H1 (cell line): Measurements from ENCODE around the gene GPC4. TPM values are rescaled to one million over a fixed set of nuclear protein-coding genes. Genes with fewer than 3 reads are reported as not detected.

Experiments
- CTCF ChIA-PET: fragments of 300-600 bp; sonication (Branson Sonifier 250); formaldehyde crosslinking; loops from one replicate; lab custom pipeline; 2021; ENCODE audit not compliant: partially characterized antibody; lab: Charles Lee
- POLR2A ChIA-PET: fragments of 300-600 bp; sonication (Branson Sonifier 250); formaldehyde crosslinking; loops from one replicate; lab custom pipeline; 2021; ENCODE audit warnings: inconsistent platforms; ENCODE audit not compliant: partially characterized antibody; lab: Charles Lee
- DNase-seq, 2 experiments: peaks; one replicate each; pipeline versions ENCODE4 v3.0.0 to v3.0.0-alpha.2; 2010 to 2022; ENCODE audit warnings: low spot score in 2 of 2, low read depth in 1 of 2, mixed read lengths in 1 of 2
- FAIRE-seq: peaks from 2 replicates; lab custom pipeline; 2011; peaks lifted over from hg19 to GRCh38; lab: Jason Lieb, UNC
- H2AFZ ChIP-seq: 2 replicates; pipeline ENCODE4 v1.8.1; 2012; ENCODE audit warnings: low read length, inconsistent platforms
- H2AK5ac ChIP-seq: 2 replicates; pipeline ENCODE4 v1.6.1; 2013; ENCODE audit warnings: low read depth, low read length
- H2BK120ac ChIP-seq: replicated peaks from 2 replicates; pipeline ENCODE3; 2013; ENCODE audit warnings: low read depth, low read length, inconsistent platforms
- H2BK12ac ChIP-seq: 2 replicates; pipeline ENCODE4 v1.6.1; 2013; ENCODE audit warnings: low read depth, low read length
- H2BK15ac ChIP-seq: 2 replicates; pipeline ENCODE4 v1.6.1; 2013; ENCODE audit warnings: low read length
- H2BK20ac ChIP-seq: 2 replicates; pipeline ENCODE4 v1.6.1; 2013; ENCODE audit warnings: low read length
- H2BK5ac ChIP-seq: 2 replicates; pipeline ENCODE4 v1.6.1; 2013; ENCODE audit warnings: low read depth, low read length
- H3K14ac ChIP-seq: 2 replicates; pipeline ENCODE4 v1.6.1; 2013; ENCODE audit warnings: inconsistent platforms; ENCODE audit not compliant: insufficient read length
- H3K18ac ChIP-seq: 2 replicates; pipeline ENCODE4 v1.6.1; 2013; ENCODE audit warnings: low read length; ENCODE audit errors: extremely low read depth
- H3K23ac ChIP-seq: 2 replicates; pipeline ENCODE4 v1.6.1; 2013; ENCODE audit warnings: inconsistent platforms; ENCODE audit not compliant: insufficient read length
- H3K23me2 ChIP-seq: 2 replicates; pipeline ENCODE4 v1.6.1; 2013; ENCODE audit warnings: low read depth, low read length
- H3K27ac ChIP-seq: 2 replicates; pipeline ENCODE4 v1.6.1; 2011; ENCODE audit warnings: low read depth, low read length, inconsistent platforms
- H3K27me3 ChIP-seq, 4 experiments: replicated peaks in 1 of 4; 1 replicate in 1 of 4; 2 replicates in 3 of 4; pipeline versions ENCODE4 v1.6.1 to v1.8.1; 2011 to 2013; ENCODE audit warnings: low read length in 3 of 4, mild to moderate bottlenecking in 3 of 4, inconsistent platforms in 2 of 4, mixed read lengths in 2 of 4, moderate library complexity in 1 of 4; ENCODE audit not compliant: control insufficient read depth in 3 of 4, insufficient read depth in 3 of 4; ENCODE audit errors: extremely low read depth in 1 of 4
- H3K36me3 ChIP-seq, 4 experiments: 2 replicates each; pipeline versions ENCODE4 v1.6.1 to v1.8.1; 2011 to 2013; ENCODE audit warnings: mild to moderate bottlenecking in 4 of 4, low read length in 3 of 4, moderate library complexity in 2 of 4, control low read depth in 1 of 4, inconsistent platforms in 1 of 4; ENCODE audit not compliant: insufficient read depth in 4 of 4, control insufficient read depth in 2 of 4
- H3K4ac ChIP-seq: replicated peaks from 2 replicates; pipeline ENCODE3; 2013; ENCODE audit warnings: low read length, low read depth, mixed read lengths, inconsistent platforms; ENCODE audit not compliant: insufficient read length
- H3K4me1 ChIP-seq, 4 experiments: replicated peaks in 1 of 4; 1 replicate in 1 of 4; 2 replicates in 3 of 4; pipeline versions ENCODE4 v1.6.1 to v1.8.1; 2011 to 2013; ENCODE audit warnings: low read length in 3 of 4, inconsistent platforms in 2 of 4, mixed read lengths in 1 of 4; ENCODE audit not compliant: insufficient read depth in 4 of 4, control insufficient read depth in 3 of 4
- H3K4me2 ChIP-seq, 2 experiments: 2 replicates each; pipeline versions ENCODE4 v1.6.1 to v1.8.1; 2011 to 2013; ENCODE audit warnings: low read depth in 2 of 2, low read length in 2 of 2, control low read depth in 1 of 2, inconsistent platforms in 1 of 2, mild to moderate bottlenecking in 1 of 2; ENCODE audit not compliant: insufficient read depth in 1 of 2
- H3K4me3 ChIP-seq, 4 experiments: fragments of 200-600, 300-600 bp in 1 of 4; sonication (generic), shearing (Covaris generic), sonication (Bioruptor Twin) in 1 of 4; 2 replicates each; pipeline versions ENCODE4 v1.5.1 to v1.8.1; 2011 to 2016; ENCODE audit warnings: low read length in 4 of 4, low read depth in 3 of 4, control low read depth in 2 of 4, inconsistent platforms in 2 of 4, mild to moderate bottlenecking in 2 of 4, mixed read lengths in 1 of 4, moderate library complexity in 1 of 4; ENCODE audit not compliant: insufficient read depth in 2 of 4; ENCODE audit errors: extremely low read depth in 1 of 4
- H3K56ac ChIP-seq: replicated peaks from 2 replicates; pipeline ENCODE3; 2013; ENCODE audit warnings: low read depth, mild to moderate bottlenecking, mixed read lengths, low read length, inconsistent platforms; ENCODE audit not compliant: insufficient read length
- H3K79me1 ChIP-seq: 2 replicates; pipeline ENCODE4 v1.6.1; 2013; ENCODE audit warnings: low read depth, low read length, control low read depth
- H3K79me2 ChIP-seq, 2 experiments: 2 replicates each; pipeline versions ENCODE4 v1.6.1 to v1.8.1; 2012 to 2013; ENCODE audit warnings: low read length in 2 of 2, mild to moderate bottlenecking in 2 of 2, inconsistent platforms in 1 of 2; ENCODE audit not compliant: insufficient read depth in 2 of 2, control insufficient read depth in 1 of 2
- H3K9ac ChIP-seq, 4 experiments: replicated peaks in 1 of 4; 1 replicate in 1 of 4; 2 replicates in 3 of 4; pipeline versions ENCODE4 v1.6.1 to v1.8.1; 2011 to 2013; ENCODE audit warnings: low read depth in 3 of 4, low read length in 3 of 4, control low read depth in 2 of 4, mild to moderate bottlenecking in 2 of 4, moderate library complexity in 2 of 4, inconsistent platforms in 1 of 4; ENCODE audit errors: extremely low read depth in 1 of 4
- H3K9me3 ChIP-seq, 2 experiments: 2 replicates each; pipeline versions ENCODE4 v1.6.1 to v1.8.1; 2012 to 2013; ENCODE audit warnings: mild to moderate bottlenecking in 2 of 2, moderate library complexity in 2 of 2, control low read depth in 1 of 2, inconsistent platforms in 1 of 2, low read depth in 1 of 2, low read length in 1 of 2, mixed read lengths in 1 of 2; ENCODE audit not compliant: insufficient read depth in 2 of 2
- H4K20me1 ChIP-seq, 2 experiments: replicated peaks in 1 of 2; 2 replicates each; pipeline versions ENCODE3 to v1.8.1; 2011 to 2013; ENCODE audit warnings: inconsistent platforms in 2 of 2, low read length in 2 of 2, mild to moderate bottlenecking in 1 of 2; ENCODE audit not compliant: insufficient read depth in 2 of 2, control insufficient read depth in 1 of 2
- H4K5ac ChIP-seq: 2 replicates; pipeline ENCODE4 v1.6.1; 2013; ENCODE audit warnings: low read length, low read depth, mixed read lengths, inconsistent platforms; ENCODE audit not compliant: insufficient read length
- H4K8ac ChIP-seq: 2 replicates; pipeline ENCODE4 v1.8.0; 2013; ENCODE audit warnings: mild to moderate bottlenecking, moderate library complexity, low read length, inconsistent platforms; ENCODE audit not compliant: insufficient read depth; ENCODE audit errors: extremely low read depth
- H4K91ac ChIP-seq: replicated peaks from 2 replicates; pipeline ENCODE3; 2013; ENCODE audit warnings: low read length, mixed read lengths, inconsistent platforms; ENCODE audit not compliant: insufficient read length
- ASH2L ChIP-seq: fragments of 200-600, 300-600 bp; sonication (generic); IDR thresholded peaks from one replicate; pipeline ENCODE4 v1.7.1; 2017; ENCODE audit warnings: low read length
- BCL11A ChIP-seq, 2 experiments: IDR thresholded peaks; one replicate each; pipeline ENCODE4 v1.6.1; 2011; ENCODE audit warnings: low read depth in 2 of 2, low read length in 2 of 2, mild to moderate bottlenecking in 2 of 2
- BRCA1 ChIP-seq: IDR thresholded peaks from 2 replicates; pipeline ENCODE4 v1.6.1; 2012; ENCODE audit warnings: low read depth, low read length, improper control_type of control experiment
- CHD2 ChIP-seq: IDR thresholded peaks from 2 replicates; pipeline ENCODE4 v1.6.1; 2012; ENCODE audit warnings: low read length, improper control_type of control experiment
- JUN ChIP-seq: IDR thresholded peaks from 2 replicates; pipeline ENCODE4 v1.6.1; 2011; ENCODE audit warnings: low read depth, mild to moderate bottlenecking, improper control_type of control experiment, low read length
- MAX ChIP-seq: IDR thresholded peaks from 2 replicates; pipeline ENCODE4 v1.6.1; 2012; ENCODE audit warnings: inconsistent platforms
- SIX5 ChIP-seq: IDR thresholded peaks from 2 replicates; pipeline ENCODE4 v1.6.1; 2011; ENCODE audit warnings: mild to moderate bottlenecking, low read depth, low read length
- SP4 ChIP-seq: IDR thresholded peaks from 2 replicates; pipeline ENCODE4 v1.6.1; 2012; ENCODE audit warnings: low read length, inconsistent platforms
- YY1 ChIP-seq: IDR thresholded peaks from 2 replicates; pipeline ENCODE4 v1.6.1; 2011; ENCODE audit warnings: low read depth, mild to moderate bottlenecking, low read length
- WGBS, 2 experiments: shearing (Covaris generic) in 1 of 2; methylation state at CpG; one replicate each; pipeline versions ENCODE4 v1.1.6 to v1.1.7; 2013 to 2015; ENCODE audit warnings: low lambda C conversion rate in 2 of 2, mixed read lengths in 2 of 2, inconsistent platforms in 1 of 2, low coverage in 1 of 2, missing lambda C conversion rate in 1 of 2; ENCODE audit not compliant: insufficient replicate concordance in 2 of 2, insufficient coverage in 1 of 2, insufficient read length in 1 of 2; ENCODE audit errors: extremely low coverage in 1 of 2, missing lambda C conversion rate in 1 of 2; 5-methylcytosine and 5-hydroxymethylcytosine counted together
- polyA plus RNA-seq, 7 experiments: library from polyadenylated mRNA; depleted of rRNA in 3 of 7; stranded (reverse) in 5 of 7; unstranded in 2 of 7; fragments of >200 nt in 5 of 7; fragments of 200-250 nt in 2 of 7; gene quantifications; 1 replicate in 5 of 7; 2 replicates in 1 of 7; 4 replicates in 1 of 7; pipeline versions ENCODE4 v1.2.1 to v1.2.3, GENCODE V29; 2011 to 2013; ENCODE audit warnings: missing spikeins in 2 of 7, mixed read lengths in 2 of 7
- total RNA-seq: library from RNA; stranded (reverse); fragmentation: NEBNext Ultra II Directional; extraction: Animal tissue kit (Norgen Biotek cat#: 25700); gene quantifications from 2 replicates; pipeline ENCODE4 v1.2.1, GENCODE V29; 2021

The GPC4 gene
- total and polyA plus RNA-seq, 2 of the 8 experiments (the other 6 are each of a cell fraction or from before 2014, with no cell fraction given) = 46.8 to 230 TPM

- 0 out of 2 replicates have a peak, but pooled peaks cover 2% of the 10 kb centered on the region for H3K79me1 ChIP-seq
- no peaks in the 10 kb centered on the region for H3K27me3 ChIP-seq
- no peak overlapping the region for H2BK20ac ChIP-seq
- H3K4me2 ChIP-seq = no peak overlapping the region
- no peak overlapping the region for H3K4me3 ChIP-seq
- no peak overlapping the region for H3K23ac ChIP-seq
- H4K91ac ChIP-seq = no peak overlapping the region
- H2AK5ac ChIP-seq = no peak overlapping the region
- H3K18ac ChIP-seq = no peak overlapping the region
- peak; percentile 57 for FAIRE-seq
- TF ChIP-seq BRCA1 = no peak
- TF ChIP-seq SP4 = no peak
- no peak for TF ChIP-seq SIX5
- no peak for TF ChIP-seq YY1
- no peak for TF ChIP-seq MAX
- no peak for TF ChIP-seq JUN
- TF ChIP-seq BCL11A (IDR thresholded peaks at IDR 0.05; ENCODE audit: low read depth in 2 of 2, low read length in 2 of 2) = no peak
- no peak for TF ChIP-seq CHD2
- TF ChIP-seq ASH2L = no peak
- TF ChIP-seq, all 59 proteins: peak for 0
- Histone ChIP-seq H2BK120ac (no peak overlapping the region), H4K5ac (no peak overlapping the region), H4K20me1 (peaks cover 7 to 10% of the 10 kb centered on the region in 2 experiments), H3K9me3 (no peaks in the 10 kb centered on the region), H3K4me1 (0 out of 7 replicates have a peak, but pooled peaks cover 0 to 2% (median 0%) of the 10 kb centered on the region in 4 experiments), H3K27ac (no peak overlapping the region), H3K23me2 (no peaks in the 10 kb centered on the region), H2BK12ac (no peak overlapping the region), H3K14ac (no peak overlapping the region), H4K8ac (no peak overlapping the region), H3K4ac (no peak overlapping the region), H3K79me2 (peaks cover 5 to 99% of the 10 kb centered on the region in 2 experiments), H3K36me3 (peaks cover 0 to 14% (median 5%) of the 10 kb centered on the region in 4 experiments; a peak in 3 of 8 replicates), H3K9ac (no peak overlapping the region), H2AFZ (no peak overlapping the region), H2BK15ac (no peak overlapping the region), H2BK5ac (no peak overlapping the region), H3K56ac (no peak overlapping the region)
- ChIA-PET POLR2A (interaction anchor here (0.7 kb wide), 1 partner anchor 181 kb away, joined by 3 read pairs; no protein-coding TSS in a partner anchor), CTCF (interaction anchor here (1.4 kb wide), 1 partner anchor 65 kb away, joined by 4 read pairs; no protein-coding TSS in a partner anchor)
- DNase-seq = no peak
- WGBS, 2 experiments = 97% methylated on average over 3 of the region's 3 CpGs; no CpG with 5 or more reads in 1 of the 2 experiments
Measured at GRCh38 chrX:133399411-133399810, 15.9 kb downstream of the GPC4 start.
